H9 (cell line): ENCODE results near the gene OSBP2. TPM values are rescaled to one million over a fixed set of nuclear protein-coding genes. Genes with fewer than 3 reads are reported as not detected.

Source experiments
- DNase-seq: peaks from one replicate; pipeline ENCODE4 v3.0.0-alpha.2; 2017
- H2AFZ ChIP-seq: one replicate; pipeline ENCODE4 v1.6.1; 2013; ENCODE audit warnings: mild to moderate bottlenecking, low read length, control low read depth, moderate library complexity
- H2AK5ac ChIP-seq: 2 replicates; pipeline ENCODE4 v1.6.1; 2013; ENCODE audit warnings: low read length, control low read depth, mixed read lengths; ENCODE audit not compliant: insufficient read length
- H2BK120ac ChIP-seq: one replicate; pipeline ENCODE4 v1.6.1; 2013; ENCODE audit warnings: low read depth, mild to moderate bottlenecking, low read length, control low read depth, inconsistent platforms; ENCODE audit not compliant: poor library complexity, severe bottlenecking
- H2BK12ac ChIP-seq: 2 replicates; pipeline ENCODE4 v1.6.1; 2013; ENCODE audit warnings: low read length, control low read depth, mixed read lengths, low read depth; ENCODE audit not compliant: insufficient read length
- H2BK15ac ChIP-seq: 2 replicates; pipeline ENCODE4 v1.6.1; 2013; ENCODE audit warnings: low read depth, low read length, control low read depth
- H2BK20ac ChIP-seq: one replicate; pipeline ENCODE4 v1.6.1; 2013; ENCODE audit warnings: low read depth, mild to moderate bottlenecking, low read length, control low read depth, inconsistent platforms; ENCODE audit not compliant: poor library complexity, severe bottlenecking
- H2BK5ac ChIP-seq: 2 replicates; pipeline ENCODE4 v1.6.1; 2013; ENCODE audit warnings: low read length, control low read depth, mixed read lengths; ENCODE audit not compliant: insufficient read length
- H3K14ac ChIP-seq: 2 replicates; pipeline ENCODE4 v1.6.1; 2013; ENCODE audit warnings: low read length, control low read depth; ENCODE audit not compliant: insufficient read depth
- H3K18ac ChIP-seq: 2 replicates; pipeline ENCODE4 v1.6.1; 2013; ENCODE audit warnings: low read depth, mild to moderate bottlenecking, mixed read lengths, low read length, control low read depth; ENCODE audit not compliant: insufficient read length
- H3K23ac ChIP-seq: 2 replicates; pipeline ENCODE4 v1.6.1; 2013; ENCODE audit warnings: low read length, control low read depth, mixed read lengths, low read depth; ENCODE audit not compliant: insufficient read length
- H3K23me2 ChIP-seq: 2 replicates; pipeline ENCODE4 v1.6.1; 2013; ENCODE audit warnings: low read depth, mild to moderate bottlenecking, mixed read lengths, low read length, control low read depth; ENCODE audit not compliant: insufficient read length, poor library complexity, severe bottlenecking
- H3K27ac ChIP-seq: 2 replicates; pipeline ENCODE4 v1.5.1; 2013; ENCODE audit warnings: low read length, control low read depth, mixed read lengths, low read depth; ENCODE audit not compliant: insufficient read length
- H3K27me3 ChIP-seq: 2 replicates; pipeline ENCODE4 v1.6.1; 2013; ENCODE audit warnings: low read length, control low read depth, inconsistent platforms; ENCODE audit not compliant: insufficient read depth
- H3K4ac ChIP-seq: 2 replicates; pipeline ENCODE4 v1.6.1; 2013; ENCODE audit warnings: low read depth, mild to moderate bottlenecking, control low read depth, inconsistent platforms, low read length, moderate library complexity
- H3K4me1 ChIP-seq: 2 replicates; pipeline ENCODE4 v1.6.1; 2013; ENCODE audit warnings: low read length, control low read depth, inconsistent platforms; ENCODE audit not compliant: insufficient read depth
- H3K4me2 ChIP-seq: 2 replicates; pipeline ENCODE4 v1.6.1; 2013; ENCODE audit warnings: low read length, control low read depth, mixed read lengths; ENCODE audit not compliant: insufficient read length, insufficient read depth
- H3K56ac ChIP-seq: 2 replicates; pipeline ENCODE4 v1.6.1; 2013; ENCODE audit warnings: low read depth, mild to moderate bottlenecking, mixed read lengths, low read length, control low read depth; ENCODE audit not compliant: insufficient read length
- H3K79me1 ChIP-seq: 2 replicates; pipeline ENCODE4 v1.6.1; 2013; ENCODE audit warnings: low read depth, mild to moderate bottlenecking, moderate library complexity, low read length, control low read depth, inconsistent platforms; ENCODE audit not compliant: insufficient read depth, poor library complexity, severe bottlenecking
- H3K79me2 ChIP-seq: 2 replicates; pipeline ENCODE4 v1.6.1; 2013; ENCODE audit warnings: low read length, control low read depth, inconsistent platforms; ENCODE audit not compliant: insufficient read depth
- H3K9ac ChIP-seq: 2 replicates; pipeline ENCODE4 v1.6.1; 2013; ENCODE audit warnings: low read length, control low read depth, mixed read lengths; ENCODE audit not compliant: insufficient read length; ENCODE audit errors: extremely low read depth
- H3K9me3 ChIP-seq: one replicate; pipeline ENCODE4 v1.6.1; 2013; ENCODE audit warnings: low read depth, low read length, inconsistent platforms; ENCODE audit not compliant: control insufficient read depth
- H3T11ph ChIP-seq: one replicate; pipeline ENCODE4 v1.6.1; 2013; ENCODE audit warnings: mild to moderate bottlenecking, low read length, control low read depth, inconsistent platforms
- H4K20me1 ChIP-seq: one replicate; pipeline ENCODE4 v1.6.1; 2013; ENCODE audit not compliant: control insufficient read depth, insufficient read length, insufficient read depth
- H4K5ac ChIP-seq: 2 replicates; pipeline ENCODE4 v1.6.1; 2013; ENCODE audit warnings: low read depth, mild to moderate bottlenecking, mixed read lengths, low read length, control low read depth; ENCODE audit not compliant: insufficient read length
- H4K8ac ChIP-seq: replicated peaks from 2 replicates; pipeline ENCODE4 v1.6.1; 2013; ENCODE audit warnings: low read length, control low read depth, mixed read lengths, low read depth; ENCODE audit not compliant: insufficient read length
- H4K91ac ChIP-seq: 2 replicates; pipeline ENCODE4 v1.6.1; 2013; ENCODE audit warnings: low read depth, mild to moderate bottlenecking, moderate library complexity, mixed read lengths, low read length, control low read depth; ENCODE audit not compliant: insufficient read length
- H3K27ac Mint-ChIP-seq, 3 experiments: 2 replicates in 2 of 3; 3 replicates in 1 of 3; pipeline ENCODE4 v1.8.0; 2020 to 2021; ENCODE audit warnings: mixed read lengths in 3 of 3, mild to moderate bottlenecking in 1 of 3, moderate library complexity in 1 of 3
- H3K27me3 Mint-ChIP-seq: 2 replicates; pipeline ENCODE4 v1.8.0; 2021; ENCODE audit warnings: low read depth, mild to moderate bottlenecking, moderate library complexity, mixed read lengths
- H3K36me3 Mint-ChIP-seq, 3 experiments: 2 replicates in 2 of 3; 3 replicates in 1 of 3; pipeline ENCODE4 v1.8.0; 2020 to 2021; ENCODE audit warnings: low read depth in 3 of 3, mixed read lengths in 3 of 3; ENCODE audit not compliant: insufficient read depth in 1 of 3
- H3K4me1 Mint-ChIP-seq, 2 experiments: 2 replicates each; pipeline ENCODE4 v1.8.0; 2020; ENCODE audit warnings: mixed read lengths in 2 of 2
- H3K4me3 Mint-ChIP-seq, 2 experiments: 2 replicates in 1 of 2; 3 replicates in 1 of 2; pipeline ENCODE4 v1.8.0; 2020 to 2021; ENCODE audit warnings: mild to moderate bottlenecking in 2 of 2, mixed read lengths in 2 of 2, moderate library complexity in 1 of 2
- H3K9me3 Mint-ChIP-seq, 2 experiments: 2 replicates in 1 of 2; 3 replicates in 1 of 2; pipeline ENCODE4 v1.8.0; 2020; ENCODE audit warnings: mild to moderate bottlenecking in 2 of 2, mixed read lengths in 2 of 2, moderate library complexity in 1 of 2
- WGBS: extraction: QIAGEN DNeasy Blood & Tissue Kit; methylation state at CpG from one replicate; pipeline ENCODE4 v1.1.7; 2013; ENCODE audit warnings: missing lambda C conversion rate, low lambda C conversion rate, mixed read lengths; ENCODE audit not compliant: insufficient read length; ENCODE audit errors: extremely low coverage; 5-methylcytosine and 5-hydroxymethylcytosine counted together
- total RNA-seq: library from RNA; stranded (reverse); gene quantifications from 2 replicates; pipeline ENCODE4 v1.2.1, GENCODE V29; 2021
- TF ChIP-seq, protein P1 (sequence below): fragments of 200-600 bp; sonication (generic); conservative IDR thresholded peaks from 3 replicates; pipeline ENCODE4 v1.8.0; 2021; ENCODE audit warnings: antibody characterized with exemption, mild to moderate bottlenecking

The OSBP2 gene
- total RNA-seq, 1 experiment from 2014 or later = 3.4 TPM

- Histone ChIP-seq H3K79me2 (no peaks in the 10 kb centered on the region), H2BK5ac (no peak overlapping the region), H2BK15ac (no peak overlapping the region), H3K23me2 (peaks cover 4% of the 10 kb centered on the region), H4K91ac (no peak overlapping the region), H3K4me2 (no peak overlapping the region), H3K9me3 (no peaks in the 10 kb centered on the region), H2AFZ (no peak overlapping the region), H4K8ac (no peak overlapping the region), H3K4ac (no peak overlapping the region), H2BK20ac (no peak overlapping the region), H2BK12ac (no peak overlapping the region), H3K56ac (no peak overlapping the region), H3K9ac (no peak overlapping the region), H4K5ac (no peak overlapping the region), H3T11ph (no peak overlapping the region), H3K79me1 (no peaks in the 10 kb centered on the region), H2BK120ac (no peak overlapping the region), H3K27ac (no peak overlapping the region), H3K27me3 (peaks cover 6% of the 10 kb centered on the region; the same call in 1 of the 2 replicates), H3K4me1 (no peaks in the 10 kb centered on the region), H3K23ac (no peak overlapping the region), H3K18ac (no peak overlapping the region), H2AK5ac (no peak overlapping the region), H3K14ac (no peak overlapping the region), H4K20me1 (no peaks in the 10 kb centered on the region)
- H3K27ac Mint-ChIP-seq = no peak overlapping the region
- DNase-seq = no peak
- peaks cover 38% of the 10 kb centered on the region for H3K27me3 Mint-ChIP-seq
- no CpG with 5 or more reads among the region's 4 CpGs for WGBS
- no peak overlapping the region for H3K4me3 Mint-ChIP-seq
- TF ChIP-seq, protein P1, sequence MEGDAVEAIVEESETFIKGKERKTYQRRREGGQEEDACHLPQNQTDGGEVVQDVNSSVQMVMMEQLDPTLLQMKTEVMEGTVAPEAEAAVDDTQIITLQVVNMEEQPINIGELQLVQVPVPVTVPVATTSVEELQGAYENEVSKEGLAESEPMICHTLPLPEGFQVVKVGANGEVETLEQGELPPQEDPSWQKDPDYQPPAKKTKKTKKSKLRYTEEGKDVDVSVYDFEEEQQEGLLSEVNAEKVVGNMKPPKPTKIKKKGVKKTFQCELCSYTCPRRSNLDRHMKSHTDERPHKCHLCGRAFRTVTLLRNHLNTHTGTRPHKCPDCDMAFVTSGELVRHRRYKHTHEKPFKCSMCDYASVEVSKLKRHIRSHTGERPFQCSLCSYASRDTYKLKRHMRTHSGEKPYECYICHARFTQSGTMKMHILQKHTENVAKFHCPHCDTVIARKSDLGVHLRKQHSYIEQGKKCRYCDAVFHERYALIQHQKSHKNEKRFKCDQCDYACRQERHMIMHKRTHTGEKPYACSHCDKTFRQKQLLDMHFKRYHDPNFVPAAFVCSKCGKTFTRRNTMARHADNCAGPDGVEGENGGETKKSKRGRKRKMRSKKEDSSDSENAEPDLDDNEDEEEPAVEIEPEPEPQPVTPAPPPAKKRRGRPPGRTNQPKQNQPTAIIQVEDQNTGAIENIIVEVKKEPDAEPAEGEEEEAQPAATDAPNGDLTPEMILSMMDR = no peak
- peaks cover 8 to 9% of the 10 kb centered on the region in 2 experiments for H3K4me1 Mint-ChIP-seq
- H3K36me3 Mint-ChIP-seq = no peaks in the 10 kb centered on the region; a peak in 1 of 7 replicates
- H3K9me3 Mint-ChIP-seq = no peaks in the 10 kb centered on the region
Observed at GRCh38 chr22:30673136-30673535, 21.5 kb upstream of the OSBP2 start.
